ENCODE results near the gene LHFPL2. TPM values are rescaled to one million over a fixed set of nuclear protein-coding genes. Genes with fewer than 3 reads are reported as not detected.

LHFPL2 gene
- total RNA-seq, 1 experiment from 2014 or later: 17.9 TPM

DNA sequence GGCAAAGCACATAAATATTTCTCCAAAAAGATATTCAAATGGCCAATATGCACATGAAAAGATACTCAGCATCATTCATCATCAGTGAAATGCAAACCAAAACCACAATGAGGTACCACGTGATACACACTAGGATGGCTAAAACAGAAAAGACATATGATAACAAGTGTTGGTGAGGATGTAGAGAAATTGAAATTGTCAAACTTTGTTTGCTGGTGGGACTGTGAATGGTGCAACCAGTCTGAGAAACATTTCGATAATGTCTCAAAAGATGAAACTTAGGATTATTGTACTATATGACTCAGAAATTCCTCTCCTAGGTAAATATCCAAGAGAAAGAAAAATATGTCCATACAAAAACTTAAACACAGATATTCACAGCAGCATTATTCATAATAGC, 8.6 kb upstream of the LHFPL2 start:
- no TSS peak for BruUV-seq (replicated peaks)
- Histone ChIP-seq H3K4me1 (ENCODE audit: control insufficient read depth in 1 of 2, insufficient read depth in 2 of 2, low read length in 2 of 2) (0 out of 4 replicates have a peak, but pooled peaks cover 0 to 5% of the 10 kb centered on the region in 2 experiments), H3K9me3 (ENCODE audit: control insufficient read depth in 1 of 2, insufficient read depth in 1 of 2, low read depth in 1 of 2, low read length in 2 of 2) (no peaks in the 10 kb centered on the region), H3K9me2 (ENCODE audit: insufficient read depth) (no peaks in the 10 kb centered on the region), H3K9ac (ENCODE audit: low read length) (no peak overlapping the region), H3K4me3 (replicated peaks in 1 of 2; ENCODE audit: low read depth in 1 of 2, low read length in 2 of 2) (no peak overlapping the region), H3K36me3 (ENCODE audit: control insufficient read depth in 1 of 2, insufficient read depth in 2 of 2, low read length in 2 of 2) (no peaks in the 10 kb centered on the region), H3K27me3 (ENCODE audit: insufficient read depth, low read length) (no peaks in the 10 kb centered on the region), H2AFZ (ENCODE audit: low read depth, low read length, poor library complexity, severe bottlenecking) (no peak overlapping the region), H3K79me2 (ENCODE audit: insufficient read depth, low read length) (no peaks in the 10 kb centered on the region), H4K20me1 (ENCODE audit: insufficient read depth) (no peaks in the 10 kb centered on the region), H3K27ac (ENCODE audit: low read depth, low read length) (no peak overlapping the region), H3K4me2 (ENCODE audit: low read length) (no peak overlapping the region)
- CTCF ChIA-PET: no interaction called here
- POLR2A ChIA-PET: no interaction called here
- intact Hi-C loops (cut with micrococcal nuclease): no loop called here
- DNase-seq (ENCODE audit: low read depth, low spot score) (no peak), ATAC-seq (no peak)
- TF ChIP-seq, protein P1, sequence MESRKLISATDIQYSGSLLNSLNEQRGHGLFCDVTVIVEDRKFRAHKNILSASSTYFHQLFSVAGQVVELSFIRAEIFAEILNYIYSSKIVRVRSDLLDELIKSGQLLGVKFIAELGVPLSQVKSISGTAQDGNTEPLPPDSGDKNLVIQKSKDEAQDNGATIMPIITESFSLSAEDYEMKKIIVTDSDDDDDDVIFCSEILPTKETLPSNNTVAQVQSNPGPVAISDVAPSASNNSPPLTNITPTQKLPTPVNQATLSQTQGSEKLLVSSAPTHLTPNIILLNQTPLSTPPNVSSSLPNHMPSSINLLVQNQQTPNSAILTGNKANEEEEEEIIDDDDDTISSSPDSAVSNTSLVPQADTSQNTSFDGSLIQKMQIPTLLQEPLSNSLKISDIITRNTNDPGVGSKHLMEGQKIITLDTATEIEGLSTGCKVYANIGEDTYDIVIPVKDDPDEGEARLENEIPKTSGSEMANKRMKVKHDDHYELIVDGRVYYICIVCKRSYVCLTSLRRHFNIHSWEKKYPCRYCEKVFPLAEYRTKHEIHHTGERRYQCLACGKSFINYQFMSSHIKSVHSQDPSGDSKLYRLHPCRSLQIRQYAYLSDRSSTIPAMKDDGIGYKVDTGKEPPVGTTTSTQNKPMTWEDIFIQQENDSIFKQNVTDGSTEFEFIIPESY (IDR thresholded peaks at IDR 0.05; ENCODE audit: extremely low read depth, insufficient replicate concordance, low read length): no peak
- TF ChIP-seq EZH2phosphoT487 (IDR thresholded peaks at IDR 0.05; ENCODE audit: borderline replicate concordance) (no peak), ELF1 (IDR thresholded peaks at IDR 0.05; ENCODE audit: borderline replicate concordance, low read depth) (no peak), SP1 (IDR thresholded peaks at IDR 0.05; ENCODE audit: low read depth) (no peak), SRF (IDR thresholded peaks at IDR 0.05; ENCODE audit: low read depth) (no peak), CBX3 (IDR thresholded peaks at IDR 0.05; ENCODE audit: low read depth) (no peak), YY1 (IDR thresholded peaks at IDR 0.05; ENCODE audit: extremely low read depth, insufficient replicate concordance, low read depth, low read length) (no peak), EZH2 (IDR thresholded peaks at IDR 0.05) (no peak), POLR2AphosphoS5 (IDR thresholded peaks at IDR 0.05; ENCODE audit: low read depth, low read length) (no peak), CEBPB (IDR thresholded peaks at IDR 0.05; ENCODE audit: low read depth) (no peak), RAD21 (IDR thresholded peaks at IDR 0.05; ENCODE audit: low read depth) (no peak), ZNF274 (IDR thresholded peaks at IDR 0.05; ENCODE audit: low read depth, low read length) (no peak), TCF7L2 (IDR thresholded peaks at IDR 0.05; ENCODE audit: borderline replicate concordance, extremely low read depth, insufficient read depth, insufficient read length) (no peak)
- TF ChIP-seq, protein P2, sequence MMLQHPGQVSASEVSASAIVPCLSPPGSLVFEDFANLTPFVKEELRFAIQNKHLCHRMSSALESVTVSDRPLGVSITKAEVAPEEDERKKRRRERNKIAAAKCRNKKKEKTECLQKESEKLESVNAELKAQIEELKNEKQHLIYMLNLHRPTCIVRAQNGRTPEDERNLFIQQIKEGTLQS (IDR thresholded peaks at IDR 0.05): no peak
- TF ChIP-seq, protein P3, sequence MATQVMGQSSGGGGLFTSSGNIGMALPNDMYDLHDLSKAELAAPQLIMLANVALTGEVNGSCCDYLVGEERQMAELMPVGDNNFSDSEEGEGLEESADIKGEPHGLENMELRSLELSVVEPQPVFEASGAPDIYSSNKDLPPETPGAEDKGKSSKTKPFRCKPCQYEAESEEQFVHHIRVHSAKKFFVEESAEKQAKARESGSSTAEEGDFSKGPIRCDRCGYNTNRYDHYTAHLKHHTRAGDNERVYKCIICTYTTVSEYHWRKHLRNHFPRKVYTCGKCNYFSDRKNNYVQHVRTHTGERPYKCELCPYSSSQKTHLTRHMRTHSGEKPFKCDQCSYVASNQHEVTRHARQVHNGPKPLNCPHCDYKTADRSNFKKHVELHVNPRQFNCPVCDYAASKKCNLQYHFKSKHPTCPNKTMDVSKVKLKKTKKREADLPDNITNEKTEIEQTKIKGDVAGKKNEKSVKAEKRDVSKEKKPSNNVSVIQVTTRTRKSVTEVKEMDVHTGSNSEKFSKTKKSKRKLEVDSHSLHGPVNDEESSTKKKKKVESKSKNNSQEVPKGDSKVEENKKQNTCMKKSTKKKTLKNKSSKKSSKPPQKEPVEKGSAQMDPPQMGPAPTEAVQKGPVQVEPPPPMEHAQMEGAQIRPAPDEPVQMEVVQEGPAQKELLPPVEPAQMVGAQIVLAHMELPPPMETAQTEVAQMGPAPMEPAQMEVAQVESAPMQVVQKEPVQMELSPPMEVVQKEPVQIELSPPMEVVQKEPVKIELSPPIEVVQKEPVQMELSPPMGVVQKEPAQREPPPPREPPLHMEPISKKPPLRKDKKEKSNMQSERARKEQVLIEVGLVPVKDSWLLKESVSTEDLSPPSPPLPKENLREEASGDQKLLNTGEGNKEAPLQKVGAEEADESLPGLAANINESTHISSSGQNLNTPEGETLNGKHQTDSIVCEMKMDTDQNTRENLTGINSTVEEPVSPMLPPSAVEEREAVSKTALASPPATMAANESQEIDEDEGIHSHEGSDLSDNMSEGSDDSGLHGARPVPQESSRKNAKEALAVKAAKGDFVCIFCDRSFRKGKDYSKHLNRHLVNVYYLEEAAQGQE (IDR thresholded peaks at IDR 0.05; ENCODE audit: low read depth): no peak
- TF ChIP-seq, protein P4, sequence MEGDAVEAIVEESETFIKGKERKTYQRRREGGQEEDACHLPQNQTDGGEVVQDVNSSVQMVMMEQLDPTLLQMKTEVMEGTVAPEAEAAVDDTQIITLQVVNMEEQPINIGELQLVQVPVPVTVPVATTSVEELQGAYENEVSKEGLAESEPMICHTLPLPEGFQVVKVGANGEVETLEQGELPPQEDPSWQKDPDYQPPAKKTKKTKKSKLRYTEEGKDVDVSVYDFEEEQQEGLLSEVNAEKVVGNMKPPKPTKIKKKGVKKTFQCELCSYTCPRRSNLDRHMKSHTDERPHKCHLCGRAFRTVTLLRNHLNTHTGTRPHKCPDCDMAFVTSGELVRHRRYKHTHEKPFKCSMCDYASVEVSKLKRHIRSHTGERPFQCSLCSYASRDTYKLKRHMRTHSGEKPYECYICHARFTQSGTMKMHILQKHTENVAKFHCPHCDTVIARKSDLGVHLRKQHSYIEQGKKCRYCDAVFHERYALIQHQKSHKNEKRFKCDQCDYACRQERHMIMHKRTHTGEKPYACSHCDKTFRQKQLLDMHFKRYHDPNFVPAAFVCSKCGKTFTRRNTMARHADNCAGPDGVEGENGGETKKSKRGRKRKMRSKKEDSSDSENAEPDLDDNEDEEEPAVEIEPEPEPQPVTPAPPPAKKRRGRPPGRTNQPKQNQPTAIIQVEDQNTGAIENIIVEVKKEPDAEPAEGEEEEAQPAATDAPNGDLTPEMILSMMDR (IDR thresholded peaks at IDR 0.05 in 2 of 3, conservative IDR thresholded peaks at IDR 0.05 in 1 of 3; ENCODE audit: borderline replicate concordance in 1 of 3, insufficient read depth in 1 of 3, low read depth in 2 of 3, low read length in 2 of 3): no peak
- TF ChIP-seq, protein P5, sequence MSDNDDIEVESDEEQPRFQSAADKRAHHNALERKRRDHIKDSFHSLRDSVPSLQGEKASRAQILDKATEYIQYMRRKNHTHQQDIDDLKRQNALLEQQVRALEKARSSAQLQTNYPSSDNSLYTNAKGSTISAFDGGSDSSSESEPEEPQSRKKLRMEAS (IDR thresholded peaks at IDR 0.05): no peak
- RAD21 ChIA-PET (ENCODE audit: low non-redundant PET in 1 of 2, low total read pairs in 2 of 2, uncharacterized antibody in 2 of 2, unreplicated experiment in 2 of 2): no interaction called here
